SK-N-SH treated with all-trans-retinoic acid at 6 μM for 48 hours (cell line): ENCODE results near the gene PGM2.

Experiments used
- ATAC-seq: fragments of 200-7000 bp; cut with Tn5 transposase; 3 replicates; pipeline ENCODE4 v1.9.1; 2020; ENCODE audit warnings: mild to moderate bottlenecking, moderate library complexity
- ARNTL ChIP-seq: fragments of 450-650 bp; formaldehyde crosslinking; IDR thresholded peaks from 2 replicates; pipeline ENCODE4 v1.5.0; 2020; ENCODE audit warnings: low read depth, mild to moderate bottlenecking, moderate library complexity, borderline replicate concordance
- BACH2 ChIP-seq: fragments of 250-450 bp; sonication (Bioruptor Pico); IDR thresholded peaks from 2 replicates; pipeline ENCODE4 v1.9.0; 2021; ENCODE audit warnings: mild to moderate bottlenecking, borderline replicate concordance
- CREB5 ChIP-seq: fragments of 250-450 bp; sonication (Bioruptor Pico); IDR thresholded peaks from 2 replicates; pipeline ENCODE4 v1.5.1; 2020; ENCODE audit warnings: low read depth, mild to moderate bottlenecking, moderate library complexity
- CSDC2 ChIP-seq: fragments of 250-450 bp; sonication (Bioruptor Pico); IDR thresholded peaks from 2 replicates; pipeline ENCODE4 v1.5.0; 2020; ENCODE audit warnings: mild to moderate bottlenecking, moderate library complexity
- CSRNP3 ChIP-seq: fragments of 250-450 bp; sonication (Bioruptor Pico); IDR thresholded peaks from 2 replicates; pipeline ENCODE4 v1.5.1; 2021; ENCODE audit warnings: mild to moderate bottlenecking, moderate library complexity
- ESRRG ChIP-seq: fragments of 250-450 bp; sonication (Bioruptor Pico); IDR thresholded peaks from 2 replicates; pipeline ENCODE4 v1.6.1; 2021; ENCODE audit warnings: mild to moderate bottlenecking
- GLIS3 ChIP-seq: fragments of 250-450 bp; sonication (Bioruptor Pico); IDR thresholded peaks from 2 replicates; pipeline ENCODE4 v1.5.0; 2020; ENCODE audit warnings: mild to moderate bottlenecking, moderate library complexity
- OSR1 ChIP-seq: fragments of 250-450 bp; sonication (Bioruptor Pico); IDR thresholded peaks from 2 replicates; pipeline ENCODE4 v1.8.0; 2022; ENCODE audit warnings: moderate library complexity, mild to moderate bottlenecking, inconsistent platforms
- PATZ1 ChIP-seq: fragments of 250-450 bp; sonication (Bioruptor Pico); IDR thresholded peaks from 2 replicates; pipeline ENCODE4 v1.8.0; 2020; ENCODE audit warnings: mild to moderate bottlenecking, moderate library complexity, borderline replicate concordance
- POU6F1 ChIP-seq: fragments of 250-450 bp; sonication (Bioruptor Pico); IDR thresholded peaks from 2 replicates; pipeline ENCODE4 v1.8.0; 2021; ENCODE audit warnings: low read depth, mild to moderate bottlenecking, moderate library complexity, borderline replicate concordance
- PPARA ChIP-seq: fragments of 250-450 bp; sonication (Bioruptor Pico); IDR thresholded peaks from 2 replicates; pipeline ENCODE4 v1.5.0; 2020; ENCODE audit warnings: mild to moderate bottlenecking, borderline replicate concordance
- RARB ChIP-seq: fragments of 250-450 bp; sonication (Bioruptor Pico); IDR thresholded peaks from 2 replicates; pipeline ENCODE4 v1.8.0; 2021; ENCODE audit warnings: mild to moderate bottlenecking, moderate library complexity
- SNAI2 ChIP-seq: fragments of 250-450 bp; sonication (Bioruptor Pico); IDR thresholded peaks from 2 replicates; pipeline ENCODE4 v1.5.0; 2020; ENCODE audit warnings: mild to moderate bottlenecking, moderate library complexity
- TCF4 ChIP-seq: fragments of 250-450 bp; sonication (Bioruptor Pico); IDR thresholded peaks from 2 replicates; pipeline ENCODE4 v1.8.0; 2021; ENCODE audit warnings: mild to moderate bottlenecking, moderate library complexity, borderline replicate concordance
- TOX ChIP-seq: fragments of 250-450 bp; sonication (Bioruptor Pico); IDR thresholded peaks from 2 replicates; pipeline ENCODE4 v1.8.0; 2021; ENCODE audit warnings: mild to moderate bottlenecking, moderate library complexity, borderline replicate concordance
- TSHZ2 ChIP-seq: fragments of 250-450 bp; sonication (Bioruptor Pico); IDR thresholded peaks from 2 replicates; pipeline ENCODE4 v1.5.0; 2020; ENCODE audit warnings: mild to moderate bottlenecking, moderate library complexity
- ZC3H10 ChIP-seq: fragments of 250-450 bp; sonication (Bioruptor Pico); IDR thresholded peaks from 2 replicates; pipeline ENCODE4 v1.5.1; 2021; ENCODE audit warnings: mild to moderate bottlenecking, moderate library complexity
- ZFP3 ChIP-seq: fragments of 250-450 bp; sonication (Bioruptor Pico); IDR thresholded peaks from 2 replicates; pipeline ENCODE4 v1.5.0; 2020; ENCODE audit warnings: mild to moderate bottlenecking, moderate library complexity
- ZFP30 ChIP-seq: fragments of 450-650 bp; formaldehyde crosslinking; IDR thresholded peaks from 2 replicates; pipeline ENCODE4 v1.5.0; 2022; ENCODE audit warnings: mild to moderate bottlenecking, moderate library complexity
- ZNF565 ChIP-seq: fragments of 450-650 bp; formaldehyde crosslinking; conservative IDR thresholded peaks from 2 replicates; pipeline ENCODE4 v1.5.0; 2020; ENCODE audit warnings: low read depth, mild to moderate bottlenecking, moderate library complexity
- ZNF70 ChIP-seq: fragments of 450-650 bp; formaldehyde crosslinking; IDR thresholded peaks from 2 replicates; pipeline ENCODE4 v1.5.0; 2020; ENCODE audit warnings: mild to moderate bottlenecking, moderate library complexity

PGM2 gene

GRCh38 chr4:37889849-37890800, 63.6 kb downstream of the PGM2 start:
- peak; percentile 76 for ATAC-seq

GRCh38 chr4:37890801-37891259, 64.3 kb downstream of the PGM2 start, which contains the start of gene TBC1D1:
Gene TBC1D1, plus strand, starts transcription at chr4:37891084. Its CDS starts 11,012 bp downstream, at chr4:37902096.
- ATAC-seq: peak; percentile 57
- TF ChIP-seq GLIS3 (CRISPR knock-in tag): no peak
- TF ChIP-seq PATZ1 (CRISPR knock-in tag): no peak
- TF ChIP-seq TCF4 (CRISPR knock-in tag): no peak
- TF ChIP-seq PPARA (CRISPR knock-in tag): no peak
- TF ChIP-seq CSDC2: no peak
- TF ChIP-seq ZNF565 (CRISPR knock-in tag): no peak
- TF ChIP-seq ZC3H10 (CRISPR knock-in tag): no peak
- TF ChIP-seq TSHZ2: no peak
- TF ChIP-seq ZNF70: no peak
- no peak for TF ChIP-seq CSRNP3 (CRISPR knock-in tag)
- TF ChIP-seq CREB5 (CRISPR knock-in tag): no peak
- no peak for TF ChIP-seq POU6F1 (CRISPR knock-in tag)
- TF ChIP-seq RARB: no peak
- no peak for TF ChIP-seq ESRRG

More at GRCh38 chr4:37889849-37890800, 63.6 kb downstream of the PGM2 start:
- TF ChIP-seq CSDC2 (no peak), ZC3H10 (CRISPR knock-in tag) (no peak), OSR1 (no peak), CREB5 (CRISPR knock-in tag) (no peak), BACH2 (CRISPR knock-in tag) (no peak), PATZ1 (CRISPR knock-in tag) (no peak), ARNTL (no peak), SNAI2 (CRISPR knock-in tag) (no peak), ZFP30 (no peak), TOX (CRISPR knock-in tag) (no peak), ZFP3 (CRISPR knock-in tag) (no peak), TCF4 (CRISPR knock-in tag) (no peak)
- TF ChIP-seq, all 23 proteins: peak for 0
